Measurements from ENCODE around the gene TDRD6. TPM values are rescaled to one million over a fixed set of nuclear protein-coding genes. Genes with fewer than 3 reads are reported as not detected.
A peak's percentile ranks its signal among the peaks of the same experiment; 100 is the strongest.

The TDRD6 gene
- total and polyA plus RNA-seq, 2 experiments from 2014 or later: 0.14 to 0.24 TPM

GRCh38 chr6:46651816-46652215 lies 35.9 kb upstream of the TDRD6 start (continued):
- TF ChIP-seq ZNF331 (CRISPR knock-in tag; IDR thresholded peaks at IDR 0.05; ENCODE audit: low read depth): no peak

GRCh38 chr6:46652232-46652602 lies 35.5 kb upstream of the TDRD6 start:
- peaks cover 17% of the 10 kb centered on the region for H3K27me3 Mint-ChIP-seq (ENCODE audit: insufficient read depth, low read depth, poor library complexity)
- H3K27me3 ChIP-seq (ENCODE audit: insufficient read depth): peaks cover 12% of the 10 kb centered on the region
- peak overlapping the region; percentile 92 for H2AFZ ChIP-seq
- DNase-seq (ENCODE audit: low spot score) (peak; percentile 9), ATAC-seq (peak; percentile 2; the same call in 1 of the 3 replicates)
- peaks cover 13% of the 10 kb centered on the region for H3K4me1 ChIP-seq (ENCODE audit: insufficient read depth)
- peak overlapping the region; percentile 64 for H3K4me3 ChIP-seq
- peaks cover 4% of the 10 kb centered on the region; the same call in 1 of the 3 replicates for H3K36me3 Mint-ChIP-seq (ENCODE audit: low read depth)
- H3K9me3 Mint-ChIP-seq: no peaks in the 10 kb centered on the region; the same call in 2 of the 3 replicates
- no peaks in the 10 kb centered on the region for H3F3A ChIP-seq (replicated peaks; ENCODE audit: low read depth)
- H3K79me2 ChIP-seq (replicated peaks; ENCODE audit: insufficient read depth): no peaks in the 10 kb centered on the region; the same call in 1 of the 2 replicates
- peak overlapping the region; percentile 52 for H3K27ac Mint-ChIP-seq
- no peak overlapping the region for H3K27ac ChIP-seq (ENCODE audit: low read depth)
- H3K9me2 ChIP-seq (ENCODE audit: insufficient read depth): no peaks in the 10 kb centered on the region
- H3K4me1 Mint-ChIP-seq: peaks cover 11% of the 10 kb centered on the region; the same call in 2 of the 3 replicates
- no peaks in the 10 kb centered on the region; the same call in 1 of the 2 replicates for H4K20me1 ChIP-seq (replicated peaks; ENCODE audit: insufficient read depth)
- H3K4me2 ChIP-seq: peak overlapping the region; percentile 77
- no peaks in the 10 kb centered on the region for H3K36me3 ChIP-seq (ENCODE audit: insufficient read depth)
- H3K4me3 Mint-ChIP-seq: peak overlapping the region; percentile 83
- TF ChIP-seq ZNF462 (CRISPR knock-in tag; IDR thresholded peaks at IDR 0.05): no peak
- no peak for TF ChIP-seq JUNB (IDR thresholded peaks at IDR 0.05; ENCODE audit: unreplicated experiment)
- no peak for TF ChIP-seq CREB1 (CRISPR knock-in tag; IDR thresholded peaks at IDR 0.05; ENCODE audit: low read depth)
- no peak for TF ChIP-seq POLR2AphosphoS5 (IDR thresholded peaks at IDR 0.05; ENCODE audit: low read depth)
- no peak for TF ChIP-seq ETS1 (IDR thresholded peaks at IDR 0.05)
- no peak for TF ChIP-seq CTCF (conservative IDR thresholded peaks at IDR 0.05; ENCODE audit: low read depth in 2 of 2)

Measured in GM23338 (cell line).